ENCODE measurements around the gene TMEM220. TPM values are rescaled to one million over a fixed set of nuclear protein-coding genes. Genes with fewer than 3 reads are reported as not detected.
A peak's percentile ranks its signal among the peaks of the same experiment; 100 is the strongest.

Gene TMEM220
- total RNA-seq, 5 donors from 2014 or later (not counting 1 experiment from before 2014, with no cell fraction given): 1.8 to 4.7 (median 3.5) TPM

GRCh38 chr17:10727192-10727591 is 2.6 kb downstream of the TMEM220 start:
- Mint-ChIP-seq H3K36me3 (no peaks in the 10 kb centered on the region), H3K27ac (peak overlapping the region in 1 of 2 donors; percentile 12), H3K27me3 (peaks cover 0 to 3% of the 10 kb centered on the region in 2 donors), H3K9me3 (no peaks in the 10 kb centered on the region), H3K4me1 (peaks cover 17 to 18% (median 17%) of the 10 kb centered on the region in 3 donors), H3K4me3 (no peak overlapping the region)
- no peak overlapping the region for H3K4me3 ChIP-seq (ENCODE audit: control insufficient read depth in 1 of 2, extremely low read depth in 1 of 2, low read length in 1 of 2)
- H3K27ac ChIP-seq (ENCODE audit: low read length): no peak overlapping the region
- ATAC-seq (replicated peaks in 1 of 4) (no peak), DNase-seq (no peak)
- peaks cover 0 to 11% of the 10 kb centered on the region in 2 experiments for H3K27me3 ChIP-seq (replicated peaks in 1 of 2; ENCODE audit: control insufficient read depth in 2 of 2, extremely low read depth in 1 of 2, insufficient read depth in 2 of 2, low read length in 1 of 2)
- H3K36me3 ChIP-seq (ENCODE audit: control insufficient read depth in 2 of 2, extremely low read depth in 1 of 2, insufficient read depth in 1 of 2, low read length in 1 of 2): no peaks in the 10 kb centered on the region
- CTCF ChIA-PET: no interaction called here
- peaks cover 0 to 11% of the 10 kb centered on the region in 2 experiments for H3K4me1 ChIP-seq (ENCODE audit: control insufficient read depth in 1 of 2, extremely low read depth in 1 of 2, insufficient read depth in 2 of 2, low read length in 2 of 2)
- WGBS (ENCODE audit: insufficient coverage): 57% methylated on average over 5 of the region's 5 CpGs
- POLR2A ChIA-PET: no interaction called here
- no peaks in the 10 kb centered on the region for H3K9me3 ChIP-seq

DNA sequence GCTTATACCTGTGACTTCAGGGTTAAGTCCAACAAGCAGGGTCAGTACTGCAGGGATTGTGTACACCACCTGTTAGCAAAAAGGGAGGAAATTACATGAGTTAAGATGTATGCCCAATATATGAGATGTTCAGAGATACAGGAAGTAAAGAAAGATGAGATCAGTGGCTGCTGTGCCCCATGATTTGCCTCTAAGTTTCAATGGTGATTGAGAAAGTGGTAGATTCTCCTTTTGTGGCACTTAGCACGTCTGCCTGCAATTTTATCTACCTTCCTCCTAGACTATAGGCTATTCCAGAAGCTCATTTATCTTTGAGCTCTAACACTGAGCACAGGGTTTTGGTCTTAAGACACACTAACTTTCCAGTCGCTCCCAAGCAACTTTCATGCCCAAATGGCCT is 3.6 kb downstream of the TMEM220 start:
- H3K27me3 Mint-ChIP-seq: no peaks in the 10 kb centered on the region
- Histone ChIP-seq H3K4me1 (ENCODE audit: control insufficient read depth in 1 of 2, extremely low read depth in 1 of 2, insufficient read depth in 2 of 2, low read length in 2 of 2) (peaks cover 0 to 11% of the 10 kb centered on the region in 2 experiments), H3K4me3 (ENCODE audit: control insufficient read depth in 1 of 2, extremely low read depth in 1 of 2, low read length in 1 of 2) (no peak overlapping the region), H3K27ac (ENCODE audit: low read length) (no peak overlapping the region), H3K9me3 (no peaks in the 10 kb centered on the region), H3K27me3 (replicated peaks in 1 of 2; ENCODE audit: control insufficient read depth in 2 of 2, extremely low read depth in 1 of 2, insufficient read depth in 2 of 2, low read length in 1 of 2) (peaks cover 0 to 8% of the 10 kb centered on the region in 2 experiments), H3K36me3 (ENCODE audit: control insufficient read depth in 2 of 2, extremely low read depth in 1 of 2, insufficient read depth in 1 of 2, low read length in 1 of 2) (no peaks in the 10 kb centered on the region)
- no peak overlapping the region for H3K4me3 Mint-ChIP-seq
- ChIA-PET CTCF (no interaction called here), POLR2A (no interaction called here)
- no peaks in the 10 kb centered on the region for H3K9me3 Mint-ChIP-seq
- H3K4me1 Mint-ChIP-seq: peaks cover 17 to 18% (median 17%) of the 10 kb centered on the region in 3 donors
- peak overlapping the region in 1 of 2 donors; percentile 46 for H3K27ac Mint-ChIP-seq
- no peaks in the 10 kb centered on the region for H3K36me3 Mint-ChIP-seq
- ATAC-seq (replicated peaks in 1 of 4): no peak
- no peak for DNase-seq
- no CpG with 5 or more reads among the region's 2 CpGs for WGBS (ENCODE audit: insufficient coverage)

DNA sequence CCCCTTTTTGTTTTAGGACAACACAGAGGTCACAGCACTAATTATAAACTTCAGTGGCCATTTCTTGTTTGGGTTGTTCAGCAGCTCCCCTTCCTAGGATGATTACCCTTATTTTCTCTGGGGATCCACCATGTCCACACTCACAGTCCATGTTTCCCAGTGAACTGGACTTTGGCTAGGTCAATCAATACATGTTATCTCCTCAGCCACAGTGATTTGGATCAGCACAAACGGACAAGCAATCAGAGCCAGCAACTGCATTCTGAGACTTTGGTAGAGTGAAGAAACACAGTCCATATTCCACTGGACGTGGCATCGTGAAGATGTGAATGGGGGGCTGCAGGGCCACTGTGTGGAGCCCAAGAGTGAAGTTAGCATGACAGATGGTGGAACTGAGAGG is 4.6 kb downstream of the TMEM220 start:
- ATAC-seq (replicated peaks in 1 of 4) (no peak), DNase-seq (no peak)
- ChIA-PET POLR2A (no interaction called here), CTCF (no interaction called here)
- Mint-ChIP-seq H3K36me3 (no peaks in the 10 kb centered on the region), H3K4me1 (peaks cover 8 to 10% (median 9%) of the 10 kb centered on the region in 3 donors), H3K27ac (no peak overlapping the region), H3K9me3 (no peaks in the 10 kb centered on the region), H3K4me3 (no peak overlapping the region), H3K27me3 (no peaks in the 10 kb centered on the region)
- no peaks in the 10 kb centered on the region for H3K9me3 ChIP-seq
- WGBS (ENCODE audit: insufficient coverage): 100% methylated on average over 1 of the region's 3 CpGs
- peaks cover 0 to 9% of the 10 kb centered on the region in 2 experiments for H3K4me1 ChIP-seq (ENCODE audit: control insufficient read depth in 1 of 2, extremely low read depth in 1 of 2, insufficient read depth in 2 of 2, low read length in 2 of 2)
- H3K27me3 ChIP-seq (replicated peaks in 1 of 2; ENCODE audit: control insufficient read depth in 2 of 2, extremely low read depth in 1 of 2, insufficient read depth in 2 of 2, low read length in 1 of 2): peaks cover 0 to 8% of the 10 kb centered on the region in 2 experiments
- H3K4me3 ChIP-seq (ENCODE audit: control insufficient read depth in 1 of 2, extremely low read depth in 1 of 2, low read length in 1 of 2): no peak overlapping the region
- H3K36me3 ChIP-seq (ENCODE audit: control insufficient read depth in 2 of 2, extremely low read depth in 1 of 2, insufficient read depth in 1 of 2, low read length in 1 of 2): no peaks in the 10 kb centered on the region
- no peak overlapping the region for H3K27ac ChIP-seq (ENCODE audit: low read length)

DNA sequence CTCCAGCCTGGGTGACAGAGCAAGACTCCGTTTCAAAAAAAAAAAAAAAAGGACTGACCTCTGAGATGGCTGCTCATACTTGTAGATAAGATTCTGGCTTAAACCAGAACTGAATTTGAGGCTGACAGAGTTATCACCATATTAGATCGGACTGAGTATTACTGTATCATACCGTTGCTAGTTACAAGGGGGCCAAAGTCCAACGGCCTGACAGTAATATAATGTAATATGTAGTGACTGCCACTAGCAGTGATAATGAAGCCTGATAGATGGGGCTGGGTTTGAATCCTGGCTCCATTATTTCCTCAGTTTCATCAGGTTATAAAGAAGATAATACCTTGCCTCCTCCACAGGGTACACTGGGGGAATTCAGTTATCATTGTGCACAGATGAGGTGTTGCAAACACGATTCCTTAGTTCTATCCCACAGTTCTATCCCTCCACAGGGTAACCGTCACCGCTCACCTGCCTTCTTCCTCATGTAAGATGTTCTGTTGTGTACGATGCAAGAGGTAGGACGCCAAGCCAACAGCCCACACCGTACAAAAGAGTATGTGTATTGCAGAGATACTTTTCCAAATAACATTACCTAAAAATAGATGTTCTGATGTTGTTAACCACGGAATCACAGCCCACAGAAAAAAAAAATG is 5.2 kb downstream of the TMEM220 start:
- Mint-ChIP-seq H3K27me3 (no peaks in the 10 kb centered on the region), H3K9me3 (no peaks in the 10 kb centered on the region), H3K36me3 (no peaks in the 10 kb centered on the region), H3K4me3 (no peak overlapping the region), H3K27ac (peak overlapping the region in 1 of 2 donors; percentile 2), H3K4me1 (peaks cover 4 to 7% (median 5%) of the 10 kb centered on the region in 3 donors)
- Histone ChIP-seq H3K27me3 (replicated peaks in 1 of 2; ENCODE audit: control insufficient read depth in 2 of 2, extremely low read depth in 1 of 2, insufficient read depth in 2 of 2, low read length in 1 of 2) (peaks cover 0 to 5% of the 10 kb centered on the region in 2 experiments), H3K9me3 (no peaks in the 10 kb centered on the region), H3K4me3 (ENCODE audit: control insufficient read depth in 1 of 2, extremely low read depth in 1 of 2, low read length in 1 of 2) (no peak overlapping the region), H3K27ac (ENCODE audit: low read length) (no peak overlapping the region), H3K36me3 (ENCODE audit: control insufficient read depth in 2 of 2, extremely low read depth in 1 of 2, insufficient read depth in 1 of 2, low read length in 1 of 2) (no peaks in the 10 kb centered on the region), H3K4me1 (ENCODE audit: control insufficient read depth in 1 of 2, extremely low read depth in 1 of 2, insufficient read depth in 2 of 2, low read length in 2 of 2) (peaks cover 0 to 5% of the 10 kb centered on the region in 2 experiments)
- DNase-seq (no peak), ATAC-seq (replicated peaks in 1 of 4) (no peak)
- CTCF ChIA-PET: interaction anchor here in 1 of 2 donors (0.6 kb wide), 1 partner anchor 95 kb away, joined by 8 read pairs; no protein-coding TSS in a partner anchor
- WGBS (ENCODE audit: insufficient coverage): 100% methylated on average over 1 of the region's 11 CpGs
- POLR2A ChIA-PET: no interaction called here

DNA sequence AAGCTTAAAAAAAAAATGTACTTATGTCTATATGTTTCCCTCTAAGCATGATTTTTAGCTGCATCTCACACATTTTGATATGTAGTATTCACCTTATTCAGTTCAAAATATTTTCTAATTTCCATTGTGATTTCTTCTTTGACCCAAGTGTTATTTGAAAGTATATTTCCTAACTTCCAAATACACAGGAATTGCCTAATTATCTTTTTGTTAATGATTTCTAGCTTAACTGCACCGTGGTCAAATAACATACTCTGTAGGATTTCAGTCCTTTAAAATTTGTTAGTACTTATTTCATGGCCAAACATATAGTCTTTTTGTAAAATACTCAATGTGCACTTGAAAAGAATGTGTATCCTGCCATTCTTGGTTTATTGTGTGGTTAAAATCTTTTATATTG is 11.3 kb downstream of the TMEM220 start:
- Mint-ChIP-seq H3K4me3 (no peak overlapping the region), H3K36me3 (peaks cover 3% of the 10 kb centered on the region), H3K9me3 (no peaks in the 10 kb centered on the region), H3K4me1 (peaks cover 0 to 10% (median 0%) of the 10 kb centered on the region in 3 donors), H3K27me3 (no peaks in the 10 kb centered on the region), H3K27ac (peak overlapping the region; percentile 48 to 57)
- Histone ChIP-seq H3K27me3 (replicated peaks in 1 of 2; ENCODE audit: control insufficient read depth in 2 of 2, extremely low read depth in 1 of 2, insufficient read depth in 2 of 2, low read length in 1 of 2) (no peaks in the 10 kb centered on the region), H3K4me3 (ENCODE audit: control insufficient read depth in 1 of 2, extremely low read depth in 1 of 2, low read length in 1 of 2) (no peak overlapping the region), H3K27ac (ENCODE audit: low read length) (no peak overlapping the region), H3K4me1 (ENCODE audit: control insufficient read depth in 1 of 2, extremely low read depth in 1 of 2, insufficient read depth in 2 of 2, low read length in 2 of 2) (no peaks in the 10 kb centered on the region), H3K36me3 (ENCODE audit: control insufficient read depth in 2 of 2, extremely low read depth in 1 of 2, insufficient read depth in 1 of 2, low read length in 1 of 2) (no peaks in the 10 kb centered on the region), H3K9me3 (no peaks in the 10 kb centered on the region)
- DNase-seq (no peak), ATAC-seq (replicated peaks in 1 of 4) (no peak)
- WGBS (ENCODE audit: insufficient coverage): no CpG with 5 or more reads among the region's 1 CpG
- CTCF ChIA-PET: no interaction called here
- POLR2A ChIA-PET: interaction anchor here in 1 of 2 donors (0.7 to 1.0 kb wide), 2 partner anchors 27 to 54 kb away, joined by 3 to 4 read pairs; no protein-coding TSS in a partner anchor

DNA sequence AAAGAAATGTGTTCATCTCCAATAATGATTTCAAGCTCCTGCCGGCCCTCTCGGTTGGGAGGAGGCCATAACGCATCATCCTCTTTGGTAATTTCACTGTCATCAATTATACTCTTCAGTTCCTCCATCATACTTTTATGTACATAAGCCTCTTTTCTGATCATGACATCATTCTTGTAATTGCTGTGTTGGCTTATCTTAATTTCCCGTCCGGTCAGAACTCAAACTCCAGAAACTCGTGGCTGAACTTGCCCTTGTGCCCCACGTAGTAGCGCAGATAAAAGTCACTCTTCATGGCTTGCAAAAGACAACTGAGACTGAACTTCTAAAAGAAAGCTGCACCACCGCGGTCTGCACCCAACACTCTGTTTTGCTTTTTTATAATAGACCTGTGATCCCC is 13.6 kb downstream of the TMEM220 start:
- Histone ChIP-seq H3K4me1 (ENCODE audit: control insufficient read depth in 1 of 2, extremely low read depth in 1 of 2, insufficient read depth in 2 of 2, low read length in 2 of 2) (no peaks in the 10 kb centered on the region), H3K27ac (ENCODE audit: low read length) (no peak overlapping the region), H3K9me3 (no peaks in the 10 kb centered on the region), H3K27me3 (replicated peaks in 1 of 2; ENCODE audit: control insufficient read depth in 2 of 2, extremely low read depth in 1 of 2, insufficient read depth in 2 of 2, low read length in 1 of 2) (no peaks in the 10 kb centered on the region), H3K4me3 (ENCODE audit: control insufficient read depth in 1 of 2, extremely low read depth in 1 of 2, low read length in 1 of 2) (no peak overlapping the region), H3K36me3 (ENCODE audit: control insufficient read depth in 2 of 2, extremely low read depth in 1 of 2, insufficient read depth in 1 of 2, low read length in 1 of 2) (peaks cover 3 to 15% of the 10 kb centered on the region in 2 donors)
- no peaks in the 10 kb centered on the region for H3K27me3 Mint-ChIP-seq
- no peak overlapping the region for H3K4me3 Mint-ChIP-seq
- 88% methylated on average over 5 of the region's 10 CpGs for WGBS (ENCODE audit: insufficient coverage)
- CTCF ChIA-PET: no interaction called here
- H3K4me1 Mint-ChIP-seq: peaks cover 0 to 12% (median 0%) of the 10 kb centered on the region in 3 donors
- no peak for DNase-seq
- H3K9me3 Mint-ChIP-seq: no peaks in the 10 kb centered on the region
- POLR2A ChIA-PET: interaction anchor here in 1 of 2 donors (0.5 kb wide), 1 partner anchor 64 kb away, joined by 5 read pairs; no protein-coding TSS in a partner anchor
- H3K36me3 Mint-ChIP-seq: peaks cover 19% of the 10 kb centered on the region
- ATAC-seq (replicated peaks in 1 of 4): no peak
- no peak overlapping the region for H3K27ac Mint-ChIP-seq
